Kidney epithelial cell (primary cell): ENCODE results near the gene RAB3C. TPM values are rescaled to one million over a fixed set of nuclear protein-coding genes. Genes with fewer than 3 reads are reported as not detected.
"Not testable (repeated sequence)": the region's sequence is repeated elsewhere in the genome, so short reads cannot be mapped to it uniquely, and the experiment has no call there.

ENCODE experiments used
- DNase-seq: peaks from one replicate; pipeline ENCODE4 v3.0.0-alpha.2; 2010; ENCODE audit warnings: low read depth
- H3K27me3 ChIP-seq: 2 replicates; pipeline ENCODE4 v1.6.0; 2011; ENCODE audit warnings: low read length; ENCODE audit not compliant: control insufficient read depth, insufficient read depth
- H3K36me3 ChIP-seq: 2 replicates; pipeline ENCODE4 v1.5.1; 2011; ENCODE audit warnings: low read length; ENCODE audit not compliant: control insufficient read depth, insufficient read depth
- H3K4me3 ChIP-seq: 2 replicates; pipeline ENCODE4 v1.5.1; 2011; ENCODE audit warnings: low read depth, mild to moderate bottlenecking, control low read depth, low read length
- total RNA-seq: library from RNA; depleted of rRNA; stranded (reverse); fragments of >200 nt; gene quantifications from 2 replicates; pipeline ENCODE4 v1.2.3, GENCODE V29; 2015
- TF ChIP-seq, protein P1 (sequence below): IDR thresholded peaks from 2 replicates; pipeline ENCODE4 v1.5.1; 2011; ENCODE audit warnings: mild to moderate bottlenecking, moderate library complexity, low read length, control low read depth, inconsistent platforms; ENCODE audit not compliant: insufficient read depth, poor library complexity, severe bottlenecking

RAB3C gene
- total RNA-seq, 1 donor from 2014 or later = 0.04 TPM

DNA sequence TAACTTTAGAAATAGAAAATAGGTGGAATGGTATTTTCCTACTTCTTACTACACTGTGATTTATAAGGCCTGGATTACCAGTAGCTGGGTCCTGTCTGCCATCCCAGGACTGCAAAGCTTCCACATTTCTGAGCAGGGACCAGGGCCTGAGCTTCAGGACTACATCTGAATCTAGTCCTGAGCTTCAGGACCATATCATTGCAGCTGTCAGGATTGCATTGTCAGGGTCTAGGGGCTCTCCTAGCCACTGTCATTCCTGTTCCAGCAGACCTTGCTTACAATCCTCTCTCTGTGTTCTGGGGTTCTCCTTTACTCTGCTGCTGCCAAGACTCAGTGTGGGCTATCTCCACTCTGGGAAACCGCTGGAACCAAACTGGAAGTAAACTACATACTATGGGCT is 16.3 kb downstream of the RAB3C start:
- DNase-seq = no peak
- Histone ChIP-seq H3K27me3 (no peaks in the 10 kb centered on the region), H3K36me3 (no peaks in the 10 kb centered on the region), H3K4me3 (no peak overlapping the region)
- TF ChIP-seq, protein P1, sequence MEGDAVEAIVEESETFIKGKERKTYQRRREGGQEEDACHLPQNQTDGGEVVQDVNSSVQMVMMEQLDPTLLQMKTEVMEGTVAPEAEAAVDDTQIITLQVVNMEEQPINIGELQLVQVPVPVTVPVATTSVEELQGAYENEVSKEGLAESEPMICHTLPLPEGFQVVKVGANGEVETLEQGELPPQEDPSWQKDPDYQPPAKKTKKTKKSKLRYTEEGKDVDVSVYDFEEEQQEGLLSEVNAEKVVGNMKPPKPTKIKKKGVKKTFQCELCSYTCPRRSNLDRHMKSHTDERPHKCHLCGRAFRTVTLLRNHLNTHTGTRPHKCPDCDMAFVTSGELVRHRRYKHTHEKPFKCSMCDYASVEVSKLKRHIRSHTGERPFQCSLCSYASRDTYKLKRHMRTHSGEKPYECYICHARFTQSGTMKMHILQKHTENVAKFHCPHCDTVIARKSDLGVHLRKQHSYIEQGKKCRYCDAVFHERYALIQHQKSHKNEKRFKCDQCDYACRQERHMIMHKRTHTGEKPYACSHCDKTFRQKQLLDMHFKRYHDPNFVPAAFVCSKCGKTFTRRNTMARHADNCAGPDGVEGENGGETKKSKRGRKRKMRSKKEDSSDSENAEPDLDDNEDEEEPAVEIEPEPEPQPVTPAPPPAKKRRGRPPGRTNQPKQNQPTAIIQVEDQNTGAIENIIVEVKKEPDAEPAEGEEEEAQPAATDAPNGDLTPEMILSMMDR = no peak

DNA sequence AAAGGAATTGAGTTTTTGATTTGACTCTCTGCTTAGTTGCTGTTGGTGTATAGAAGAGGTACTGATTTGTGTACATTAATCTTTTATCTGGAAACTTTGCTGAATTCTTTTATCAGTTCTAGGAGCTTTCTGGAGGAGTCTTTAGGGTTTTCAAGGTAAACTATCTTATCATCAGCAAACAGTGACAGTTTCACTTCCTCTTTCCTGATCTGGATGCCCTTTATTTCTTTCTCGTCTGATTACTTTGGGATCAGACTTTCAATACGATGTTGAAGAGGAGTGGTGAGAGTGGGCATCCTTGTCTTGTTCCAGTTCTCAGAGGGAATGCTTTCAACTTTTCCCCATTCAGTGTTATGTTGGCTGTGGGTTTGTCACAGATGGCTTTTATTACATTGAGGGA is 17.7 kb downstream of the RAB3C start:
- not testable (repeated sequence) for DNase-seq, H3K27me3 ChIP-seq, H3K36me3 ChIP-seq, H3K4me3 ChIP-seq

DNA sequence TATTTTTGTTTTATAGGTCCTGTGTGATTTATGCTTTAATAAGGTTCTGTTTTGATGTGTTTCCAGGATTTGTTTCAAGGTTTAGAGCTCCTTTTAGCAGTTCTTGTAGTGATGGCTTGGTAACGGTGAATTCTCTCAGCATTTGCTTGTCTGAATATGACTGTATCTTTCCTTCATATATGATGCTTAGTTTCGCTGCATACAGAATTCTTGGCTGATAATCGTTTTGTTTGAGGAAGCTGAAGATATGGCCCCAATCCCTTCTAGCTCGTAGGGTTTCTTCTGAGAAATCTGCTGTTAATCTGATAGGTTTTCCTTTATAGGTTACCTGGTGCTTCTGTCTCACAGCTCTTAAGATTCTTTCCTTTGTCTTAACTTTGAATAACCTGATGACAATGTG is 20.0 kb downstream of the RAB3C start:
- DNase-seq = not testable (repeated sequence)

DNA sequence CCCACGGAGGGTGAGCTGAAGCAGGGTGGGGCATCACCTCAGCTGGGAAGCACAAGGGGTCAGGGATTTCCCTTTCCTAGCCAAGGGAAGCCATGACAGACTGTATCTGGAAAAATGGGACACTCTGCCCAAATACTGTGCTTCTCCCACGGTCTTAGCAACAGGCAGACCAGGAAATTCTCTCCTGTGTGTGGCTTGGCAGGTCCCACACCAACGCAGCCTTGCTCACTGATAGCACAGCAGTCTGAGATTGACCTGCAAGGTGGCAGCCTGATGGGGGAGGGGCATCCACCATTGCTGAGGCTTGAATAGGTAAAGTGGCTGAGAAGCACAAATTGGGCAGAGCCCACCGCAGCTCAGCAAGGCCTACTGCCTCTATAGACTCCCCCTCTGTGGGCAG is 23.2 kb downstream of the RAB3C start:
- no peak overlapping the region for H3K4me3 ChIP-seq
- H3K27me3 ChIP-seq = no peaks in the 10 kb centered on the region
- DNase-seq = no peak
- TF ChIP-seq, protein P1 = no peak
- H3K36me3 ChIP-seq = no peaks in the 10 kb centered on the region

More for the DNA sequence above, 20.0 kb downstream of the RAB3C start:
- H3K27me3 ChIP-seq, H3K4me3 ChIP-seq, H3K36me3 ChIP-seq: not testable (repeated sequence)

DNA sequence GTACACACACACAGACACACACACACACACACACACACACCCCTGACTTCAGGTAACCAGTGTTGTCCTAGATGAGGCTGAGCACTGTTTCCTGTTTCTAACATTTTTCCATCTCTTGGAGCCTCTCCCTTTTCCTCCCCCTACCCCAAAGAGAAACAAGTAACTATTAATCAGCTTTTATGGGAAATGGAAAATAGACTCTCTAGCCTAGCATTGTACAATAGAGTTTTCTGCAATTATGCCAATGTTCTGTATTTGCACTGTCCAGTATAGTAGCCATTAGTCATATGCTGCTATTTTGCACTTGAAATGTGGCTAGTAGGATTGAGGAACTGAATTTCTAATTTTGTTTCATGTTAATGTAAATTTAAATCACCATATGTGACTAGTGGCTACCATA is 33.1 kb downstream of the RAB3C start:
- Histone ChIP-seq H3K27me3 (no peaks in the 10 kb centered on the region), H3K4me3 (no peak overlapping the region), H3K36me3 (no peaks in the 10 kb centered on the region)
- TF ChIP-seq, protein P1 = no peak
- DNase-seq = no peak

DNA sequence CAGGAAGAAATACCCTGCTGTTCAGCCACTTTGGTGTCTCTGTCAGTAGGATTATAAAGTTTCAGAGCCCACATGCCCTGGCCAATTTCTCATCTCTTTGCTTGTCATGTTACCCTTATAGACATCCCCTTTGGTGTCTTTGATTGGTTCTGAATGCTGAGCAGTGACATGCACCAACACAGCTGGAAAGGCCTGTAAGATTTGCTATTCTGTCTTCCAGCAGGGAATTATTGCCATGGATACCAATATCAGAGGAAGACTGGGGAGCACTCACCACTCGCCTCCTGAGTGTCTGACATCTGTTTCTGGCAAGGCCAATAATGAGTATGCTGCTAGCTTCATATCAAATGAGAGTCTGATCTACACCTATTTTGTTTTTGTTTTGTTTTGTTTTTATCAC is 34.4 kb downstream of the RAB3C start:
- Histone ChIP-seq H3K36me3 (no peaks in the 10 kb centered on the region), H3K4me3 (no peak overlapping the region), H3K27me3 (no peaks in the 10 kb centered on the region)
- no peak for DNase-seq
- TF ChIP-seq, protein P1 = no peak

DNA sequence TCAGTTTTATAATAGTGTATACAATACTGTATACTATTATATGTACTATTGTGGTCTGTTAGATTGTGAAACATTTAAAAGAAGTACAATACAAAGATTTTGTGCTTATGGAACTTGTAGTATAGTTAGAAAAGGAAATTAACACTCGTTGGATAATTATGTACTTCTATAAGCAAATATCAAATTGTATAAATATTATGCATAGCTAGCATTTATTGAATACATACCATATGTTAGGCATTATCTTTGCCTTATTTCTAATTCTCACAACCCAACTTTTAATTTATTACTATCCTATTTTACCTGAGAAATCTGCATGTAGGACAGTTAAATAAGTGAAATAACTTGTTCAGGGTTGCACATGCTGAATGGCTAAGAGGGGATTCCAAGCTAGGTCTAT is 37.5 kb downstream of the RAB3C start:
- no peaks in the 10 kb centered on the region for H3K27me3 ChIP-seq
- TF ChIP-seq, protein P1 = no peak
- H3K36me3 ChIP-seq = no peaks in the 10 kb centered on the region
- no peak overlapping the region for H3K4me3 ChIP-seq
- no peak for DNase-seq
